NCI-H1694 treated with DMSO at 0.1 percent for 48 hours (cell line): ENCODE measurements around the gene GALNTL6.

Source experiments
- DNase-seq: peaks from one replicate; lab custom pipeline; 2025; lab: John Stamatoyannopoulos, UW

Gene GALNTL6

GRCh38 chr4:171812665-171813525 is at the start of gene GALNTL6:
Gene GALNTL6 (plus strand): TSS chr4:171813404.
- DNase-seq: no peak

GRCh38 chr4:171765514-171765913 is 47.7 kb upstream of the GALNTL6 start:
- DNase-seq: no peak

GRCh38 chr4:171774642-171775190 is 38.5 kb upstream of the GALNTL6 start:
- no peak for DNase-seq

- DNase-seq: no peak
Observed at GRCh38 chr4:171779301-171779700, 33.9 kb upstream of the GALNTL6 start.

GRCh38 chr4:171785388-171785787 is 27.8 kb upstream of the GALNTL6 start:
- no peak for DNase-seq

- no peak for DNase-seq
Observed at GRCh38 chr4:171793723-171794122, 19.5 kb upstream of the GALNTL6 start.

GRCh38 chr4:171794528-171794927 is 18.7 kb upstream of the GALNTL6 start:
- DNase-seq: no peak

DNA sequence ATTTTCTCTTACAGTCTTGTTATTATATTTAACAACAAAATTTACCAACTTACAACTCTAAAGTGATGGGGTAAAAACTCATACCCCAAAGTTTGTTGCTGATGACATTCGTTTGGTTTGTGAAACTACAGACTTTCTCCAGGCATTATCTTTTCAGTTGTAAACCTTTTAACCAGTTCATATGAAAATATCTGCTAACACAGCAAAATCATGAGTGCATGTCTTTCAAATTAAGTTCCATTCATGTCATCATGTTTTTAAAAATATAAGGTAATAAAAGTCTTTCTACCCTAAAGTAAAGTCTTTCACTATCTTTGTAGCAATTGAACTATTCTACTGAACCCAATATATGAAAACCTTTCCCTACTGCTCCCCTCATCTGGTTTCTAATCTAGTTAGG is 3.4 kb upstream of the GALNTL6 start:
- DNase-seq: no peak

- no peak for DNase-seq
Observed at GRCh38 chr4:171812333-171812664, 905 bp upstream of the GALNTL6 start.

GRCh38 chr4:171813526-171814250 is 484 bp downstream of the GALNTL6 start:
- DNase-seq: no peak

DNA sequence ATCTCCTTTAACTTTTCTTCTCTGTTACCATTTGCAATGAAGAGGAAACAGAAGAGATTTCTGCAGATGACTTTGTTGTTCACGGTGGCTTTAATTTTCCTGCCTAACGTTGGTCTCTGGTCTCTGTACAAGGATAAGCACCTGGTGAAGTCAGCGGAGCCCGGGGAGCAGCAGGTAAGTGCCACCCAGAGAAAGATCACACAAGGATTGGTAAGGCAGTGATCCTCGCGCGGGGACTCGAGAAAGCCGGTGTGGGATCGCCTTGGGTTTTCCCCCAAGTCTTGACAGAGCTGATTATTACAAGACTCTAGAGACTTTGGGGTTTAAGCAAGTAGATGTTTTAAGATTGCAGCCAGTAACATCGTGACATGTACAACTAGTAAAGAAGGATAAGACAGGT is 1.3 kb downstream of the GALNTL6 start:
- DNase-seq: no peak

DNA sequence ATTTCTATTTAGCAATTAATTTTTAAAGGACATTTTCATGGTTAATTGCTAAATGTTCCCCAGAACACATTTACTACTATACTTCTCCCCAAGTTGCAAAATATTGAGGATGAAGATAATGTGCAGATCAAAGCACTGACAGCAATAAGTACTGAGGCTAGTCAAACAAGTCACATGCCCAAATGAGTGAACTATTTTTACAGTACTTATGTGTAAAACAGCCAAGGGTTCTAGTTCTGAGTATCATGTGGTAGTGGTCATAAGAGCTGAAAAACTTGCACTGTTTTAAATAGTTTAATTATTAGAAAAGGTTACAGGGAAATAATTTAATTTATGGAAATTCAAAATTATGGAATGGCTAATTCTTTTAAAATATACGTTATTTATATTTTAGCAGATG is 3.8 kb downstream of the GALNTL6 start:
- no peak for DNase-seq

DNA sequence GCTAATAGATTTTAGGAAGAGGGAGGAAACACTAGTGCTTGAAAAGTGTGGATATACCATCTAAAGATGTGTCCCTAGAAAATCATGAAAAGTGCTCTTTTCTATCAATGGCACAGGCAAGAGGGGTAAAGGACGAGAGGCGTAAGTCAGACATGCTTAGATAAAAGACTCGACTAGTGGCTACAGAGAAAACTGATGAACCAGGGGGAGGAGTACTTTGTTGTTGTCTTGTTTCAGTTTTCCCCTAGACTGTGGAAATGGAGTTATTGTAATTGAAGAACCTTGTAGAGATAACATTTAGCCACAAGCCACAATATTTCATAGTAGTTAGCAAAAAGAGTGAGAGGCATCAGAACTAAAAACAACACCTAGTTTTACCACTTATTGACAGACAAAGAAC is 21.4 kb downstream of the GALNTL6 start:
- DNase-seq: no peak

DNA sequence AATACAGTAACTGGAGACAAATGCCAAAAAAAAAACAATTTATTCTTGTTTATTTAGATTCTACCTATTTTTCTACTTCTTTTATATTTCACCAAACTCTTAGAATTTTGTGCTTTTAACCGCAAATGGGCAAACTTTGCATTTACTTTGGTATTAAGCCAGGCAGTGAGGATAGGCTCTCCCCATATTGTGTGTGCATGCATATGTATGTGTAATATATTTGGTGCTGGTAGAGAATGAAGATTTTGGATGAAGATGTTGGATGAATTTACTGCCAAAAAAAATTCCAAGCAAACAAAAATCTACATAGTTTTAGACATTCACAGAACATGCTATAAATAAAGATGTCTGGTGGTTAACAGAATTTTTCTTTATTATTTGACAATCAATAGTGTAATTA is 30.3 kb downstream of the GALNTL6 start:
- DNase-seq: no peak

- peak; percentile 27 for DNase-seq
Observed at GRCh38 chr4:171846232-171846631, 33.0 kb downstream of the GALNTL6 start.

DNA sequence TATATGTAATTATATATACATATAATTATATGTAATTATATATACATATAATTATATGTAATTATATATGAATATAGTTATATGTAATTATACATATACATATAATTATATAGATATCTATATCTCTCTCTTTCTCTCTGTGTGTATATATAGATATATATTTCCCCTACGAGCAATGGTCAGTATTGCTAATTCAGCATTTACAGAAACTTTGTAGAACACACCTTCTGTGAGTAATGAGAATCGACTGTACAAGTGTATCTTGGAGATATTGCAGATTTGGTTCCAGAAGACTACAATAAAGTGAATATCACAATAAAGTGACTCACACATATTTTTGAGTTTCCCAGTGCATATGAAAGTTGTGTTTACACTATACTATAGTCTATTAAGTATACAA is 33.7 kb downstream of the GALNTL6 start:
- no peak for DNase-seq

DNA sequence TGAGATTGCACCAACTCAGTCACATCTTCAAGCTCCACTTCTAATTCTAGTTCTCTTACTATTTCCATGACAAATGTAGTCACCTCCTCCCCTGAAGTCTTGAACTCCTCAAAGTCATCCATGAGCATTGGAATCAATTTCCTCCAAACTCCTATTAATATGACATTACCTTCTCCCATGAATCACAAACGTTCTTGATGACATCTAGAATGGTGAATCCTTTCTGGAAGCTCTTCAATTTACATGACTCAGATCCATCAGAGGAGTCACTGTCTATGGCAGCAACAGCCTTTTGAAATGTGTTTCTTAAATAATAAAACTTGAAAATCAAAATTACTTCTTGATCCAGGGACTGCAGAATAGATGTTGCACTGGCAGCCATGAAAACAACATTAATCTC is 34.5 kb downstream of the GALNTL6 start:
- DNase-seq: no peak

DNA sequence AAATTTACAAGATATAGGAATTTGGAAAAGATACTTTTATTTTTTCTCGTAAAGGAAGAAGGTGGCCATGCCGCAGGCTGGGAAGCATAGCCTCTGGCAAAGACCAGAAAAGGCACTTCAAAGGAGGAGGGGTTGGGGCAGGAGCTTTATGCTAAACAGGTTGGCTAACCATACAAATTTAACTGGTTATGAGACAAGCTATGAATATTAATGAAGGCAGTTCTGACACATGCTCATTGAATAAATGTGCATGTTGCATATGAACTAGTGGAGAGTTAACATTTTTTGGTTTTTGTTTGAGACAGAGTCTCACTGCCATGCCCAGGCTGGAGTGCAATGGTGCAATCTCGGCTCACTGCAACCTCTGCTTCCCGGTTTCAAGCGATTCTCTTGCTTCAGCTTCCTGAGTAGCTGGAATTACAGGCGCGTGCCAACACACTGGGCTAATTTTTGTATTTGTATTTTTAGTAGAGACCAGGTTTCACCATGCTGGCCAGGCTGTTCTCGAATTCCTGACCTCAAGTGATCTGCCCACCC is 36.5 kb downstream of the GALNTL6 start:
- DNase-seq: no peak

GRCh38 chr4:171851295-171851694 is 38.1 kb downstream of the GALNTL6 start:
- DNase-seq: no peak

DNA sequence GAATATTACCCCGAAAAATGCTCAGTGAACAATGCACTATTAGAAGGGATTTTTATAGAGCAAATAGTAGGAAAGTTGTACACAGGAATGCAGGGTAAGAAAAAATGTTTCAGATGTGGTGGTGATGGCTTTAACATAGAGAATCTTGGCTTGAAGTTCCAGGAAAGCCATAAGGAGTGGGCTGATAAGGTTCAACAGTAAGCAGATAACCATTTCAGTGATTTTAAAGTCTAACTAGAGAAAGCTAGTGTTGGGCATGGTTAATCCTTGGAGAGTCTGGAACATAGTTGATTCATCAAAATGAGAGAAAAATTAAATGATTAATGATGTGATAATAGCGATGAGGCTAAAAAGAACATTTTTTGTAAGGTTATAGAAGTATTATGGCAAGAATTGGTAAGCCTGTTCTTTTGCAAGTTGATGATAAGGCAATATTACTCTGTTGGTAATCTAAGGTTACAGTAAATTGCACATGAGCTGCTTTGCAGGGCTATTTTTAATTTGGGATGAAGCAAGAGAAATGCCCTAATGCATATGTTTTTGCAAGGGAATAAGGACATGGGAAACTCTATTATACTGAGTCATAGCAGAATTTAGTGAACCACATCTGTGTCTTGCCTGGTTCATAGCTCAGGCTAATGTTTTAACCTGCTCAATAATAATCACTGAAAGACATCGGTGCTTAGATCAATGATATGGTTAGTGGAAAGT is 44.3 kb downstream of the GALNTL6 start:
- DNase-seq: no peak

- DNase-seq: no peak
Observed at GRCh38 chr4:171875291-171875690, 62.1 kb downstream of the GALNTL6 start.

- DNase-seq: no peak
Observed at GRCh38 chr4:171876636-171877035, 63.4 kb downstream of the GALNTL6 start.
